ENCODE data around the gene SAYSD1. TPM values are rescaled to one million over a fixed set of nuclear protein-coding genes. Genes with fewer than 3 reads are reported as not detected.

Gene SAYSD1
- total and polyA plus RNA-seq, 2 experiments from 2014 or later, result 9.9 to 12.4 TPM

DNA sequence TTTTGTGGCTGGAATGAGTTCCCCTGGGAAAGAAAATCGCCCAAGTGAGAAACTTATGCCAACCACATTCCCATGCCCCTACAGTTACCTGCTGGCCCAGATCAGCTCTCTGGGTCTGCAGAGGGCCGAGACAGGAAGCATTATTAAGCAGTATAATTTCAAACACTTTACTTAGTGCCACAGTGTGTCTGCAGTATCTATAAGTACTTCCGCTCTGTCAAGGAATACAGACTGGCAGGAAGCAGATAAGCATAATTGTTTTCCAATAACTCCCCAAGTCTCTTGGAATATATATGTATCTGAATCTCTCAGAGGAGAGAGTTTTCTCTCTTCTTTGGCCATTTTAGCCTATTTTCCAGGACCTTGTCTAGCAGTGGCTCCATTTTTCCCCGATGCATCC lies 24.9 kb downstream of the SAYSD1 start:
- H3K4me1 ChIP-seq (ENCODE audit: low read depth), result peaks cover 6% of the 10 kb centered on the region

GRCh38 chr6:39088331-39088730 lies 26.7 kb downstream of the SAYSD1 start:
- H3K27ac ChIP-seq, result peak overlapping the region; percentile 79
- H3K36me3 ChIP-seq, result no peaks in the 10 kb centered on the region
- H3K4me1 ChIP-seq (ENCODE audit: low read depth), result peaks cover 6% of the 10 kb centered on the region
- no peaks in the 10 kb centered on the region for H3K27me3 ChIP-seq
- no peaks in the 10 kb centered on the region for H3K9me3 ChIP-seq (ENCODE audit: low read depth)
- no peak overlapping the region for H3K4me3 ChIP-seq
- TF ChIP-seq, protein P1, sequence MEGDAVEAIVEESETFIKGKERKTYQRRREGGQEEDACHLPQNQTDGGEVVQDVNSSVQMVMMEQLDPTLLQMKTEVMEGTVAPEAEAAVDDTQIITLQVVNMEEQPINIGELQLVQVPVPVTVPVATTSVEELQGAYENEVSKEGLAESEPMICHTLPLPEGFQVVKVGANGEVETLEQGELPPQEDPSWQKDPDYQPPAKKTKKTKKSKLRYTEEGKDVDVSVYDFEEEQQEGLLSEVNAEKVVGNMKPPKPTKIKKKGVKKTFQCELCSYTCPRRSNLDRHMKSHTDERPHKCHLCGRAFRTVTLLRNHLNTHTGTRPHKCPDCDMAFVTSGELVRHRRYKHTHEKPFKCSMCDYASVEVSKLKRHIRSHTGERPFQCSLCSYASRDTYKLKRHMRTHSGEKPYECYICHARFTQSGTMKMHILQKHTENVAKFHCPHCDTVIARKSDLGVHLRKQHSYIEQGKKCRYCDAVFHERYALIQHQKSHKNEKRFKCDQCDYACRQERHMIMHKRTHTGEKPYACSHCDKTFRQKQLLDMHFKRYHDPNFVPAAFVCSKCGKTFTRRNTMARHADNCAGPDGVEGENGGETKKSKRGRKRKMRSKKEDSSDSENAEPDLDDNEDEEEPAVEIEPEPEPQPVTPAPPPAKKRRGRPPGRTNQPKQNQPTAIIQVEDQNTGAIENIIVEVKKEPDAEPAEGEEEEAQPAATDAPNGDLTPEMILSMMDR (IDR thresholded peaks at IDR 0.05; ENCODE audit: low read depth, low read length), result peak; percentile 62
- DNase-seq (ENCODE audit: low read depth in 1 of 2, low spot score in 1 of 2), result peak; percentile 77 to 94

More for the DNA sequence above, 24.9 kb downstream of the SAYSD1 start:
- Histone ChIP-seq H3K9me3 (ENCODE audit: low read depth) (no peaks in the 10 kb centered on the region), H3K27me3 (no peaks in the 10 kb centered on the region), H3K27ac (no peak overlapping the region), H3K4me3 (no peak overlapping the region), H3K36me3 (no peaks in the 10 kb centered on the region)
- TF ChIP-seq, protein P1 (IDR thresholded peaks at IDR 0.05; ENCODE audit: low read depth, low read length), result no peak
- no peak for DNase-seq (ENCODE audit: low read depth in 1 of 2, low spot score in 1 of 2)

- TF ChIP-seq, protein P1 (IDR thresholded peaks at IDR 0.05; ENCODE audit: low read depth, low read length), result no peak
- no peak overlapping the region for H3K27ac ChIP-seq
- H3K4me1 ChIP-seq (ENCODE audit: low read depth), result peaks cover 6% of the 10 kb centered on the region
- no peaks in the 10 kb centered on the region for H3K9me3 ChIP-seq (ENCODE audit: low read depth)
- DNase-seq (ENCODE audit: low read depth in 1 of 2, low spot score in 1 of 2), result no peak
- H3K27me3 ChIP-seq, result no peaks in the 10 kb centered on the region
- no peak overlapping the region for H3K4me3 ChIP-seq
- H3K36me3 ChIP-seq, result no peaks in the 10 kb centered on the region
These were observed 27.8 kb downstream of the SAYSD1 start for GRCh38 chr6:39087197-39087596.

DNA sequence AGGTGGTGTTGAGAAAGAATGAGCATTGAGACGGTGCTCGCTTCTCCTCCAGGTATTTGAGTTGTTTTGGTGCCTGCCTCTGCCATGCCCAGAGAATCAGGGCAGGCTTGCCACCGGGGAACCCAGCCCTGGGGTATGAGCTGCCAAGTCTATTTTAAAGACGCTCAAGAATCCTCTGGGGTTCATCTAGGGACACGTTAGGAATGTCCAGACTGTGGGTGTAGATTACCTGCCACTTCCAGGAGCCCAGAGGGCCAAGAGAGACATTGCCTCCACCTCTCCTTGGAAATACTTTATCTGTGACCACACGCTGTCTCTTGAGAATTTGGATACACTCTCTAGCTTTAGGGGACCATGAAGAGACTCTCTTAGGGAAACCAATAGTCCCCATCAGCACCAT lies 28.3 kb downstream of the SAYSD1 start:
- Histone ChIP-seq H3K27ac (no peak overlapping the region), H3K27me3 (no peaks in the 10 kb centered on the region), H3K36me3 (no peaks in the 10 kb centered on the region), H3K4me1 (ENCODE audit: low read depth) (peaks cover 6% of the 10 kb centered on the region), H3K9me3 (ENCODE audit: low read depth) (no peaks in the 10 kb centered on the region), H3K4me3 (no peak overlapping the region)
- DNase-seq (ENCODE audit: low read depth in 1 of 2, low spot score in 1 of 2), result no peak
- TF ChIP-seq, protein P1 (IDR thresholded peaks at IDR 0.05; ENCODE audit: low read depth, low read length), result no peak

DNA sequence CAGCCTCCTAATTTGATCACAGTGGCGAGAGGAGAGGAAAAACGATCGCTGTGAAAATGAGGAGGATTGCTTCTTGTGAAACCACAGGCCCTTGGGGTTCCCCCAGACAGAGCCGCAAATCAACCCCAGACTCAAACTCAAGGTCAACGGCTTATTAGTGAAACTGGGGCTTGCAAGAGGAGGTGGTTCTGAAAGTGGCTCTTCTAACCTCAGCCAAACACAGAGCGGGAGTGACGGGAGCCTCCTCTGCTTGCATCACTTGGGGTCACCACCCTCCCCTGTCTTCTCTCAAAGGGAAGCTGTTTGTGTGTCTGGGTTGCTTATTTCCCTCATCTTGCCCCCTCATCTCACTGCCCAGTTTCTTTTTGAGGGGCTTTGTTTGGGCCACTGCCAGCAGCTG lies 28.7 kb downstream of the SAYSD1 start:
- Histone ChIP-seq H3K27ac (no peak overlapping the region), H3K4me1 (ENCODE audit: low read depth) (peaks cover 6% of the 10 kb centered on the region), H3K9me3 (ENCODE audit: low read depth) (no peaks in the 10 kb centered on the region), H3K27me3 (no peaks in the 10 kb centered on the region), H3K36me3 (no peaks in the 10 kb centered on the region), H3K4me3 (no peak overlapping the region)
- no peak for DNase-seq (ENCODE audit: low read depth in 1 of 2, low spot score in 1 of 2)
- TF ChIP-seq, protein P1 (IDR thresholded peaks at IDR 0.05; ENCODE audit: low read depth, low read length), result no peak
